ENCODE results near the gene AASS. TPM values are rescaled to one million over a fixed set of nuclear protein-coding genes. Genes with fewer than 3 reads are reported as not detected.

Gene AASS
- total RNA-seq, 1 experiment from 2014 or later, result 0.31 TPM

GRCh38 chr7:122145937-122146645 is 2.0 kb upstream of the AASS start:
- Histone ChIP-seq H3K36me3 (ENCODE audit: control insufficient read depth, insufficient read depth, low read length) (no peaks in the 10 kb centered on the region), H3K27me3 (ENCODE audit: control insufficient read depth, insufficient read depth, low read length) (peaks cover 12% of the 10 kb centered on the region), H3K4me1 (ENCODE audit: control insufficient read depth, insufficient read depth, low read length) (peaks cover 8% of the 10 kb centered on the region), H3K9me3 (ENCODE audit: control insufficient read depth, insufficient read depth, low read depth, low read length) (no peaks in the 10 kb centered on the region), H3K27ac (ENCODE audit: low read length) (no peak overlapping the region), H3K4me3 (ENCODE audit: low read depth in 2 of 2, low read length in 2 of 2) (no peak overlapping the region)
- no peak for TF ChIP-seq SIN3A (IDR thresholded peaks at IDR 0.05; ENCODE audit: borderline replicate concordance, insufficient read depth, low read depth, low read length)
- TF ChIP-seq REST (IDR thresholded peaks at IDR 0.05; ENCODE audit: insufficient read depth in 1 of 2, low read depth in 2 of 2, low read length in 1 of 2), result no peak
- TF ChIP-seq POLR2AphosphoS5 (IDR thresholded peaks at IDR 0.05; ENCODE audit: low read depth, low read length), result no peak
- no peak for TF ChIP-seq CTCF (IDR thresholded peaks at IDR 0.05)
- TF ChIP-seq TCF7L2 (IDR thresholded peaks at IDR 0.05; ENCODE audit: low read depth, low read length), result no peak
- intact Hi-C loops (cut with micrococcal nuclease; ENCODE audit: unreplicated experiment), result no loop called here
- ATAC-seq, result no peak
- ChIA-PET POLR2A (no interaction called here), CTCF (no interaction called here)
- no peak for DNase-seq (ENCODE audit: low read depth, low spot score)
- BruUV-seq (replicated peaks), result no TSS peak
- in situ Hi-C loops (cut with HindIII; ENCODE audit: low pct_unique_long_range_greater_than_20kb, low sequenced_read_pairs), result no loop called here

GRCh38 chr7:122143376-122143750 is 686 bp downstream of the AASS start:
- ATAC-seq (peak; percentile 33), DNase-seq (ENCODE audit: low read depth, low spot score) (no peak)
- CTCF ChIA-PET, result no interaction called here
- in situ Hi-C loops (cut with HindIII; ENCODE audit: low pct_unique_long_range_greater_than_20kb, low sequenced_read_pairs), result no loop called here
- Histone ChIP-seq H3K9me3 (ENCODE audit: control insufficient read depth, insufficient read depth, low read depth, low read length) (no peaks in the 10 kb centered on the region), H3K27ac (ENCODE audit: low read length) (no peak overlapping the region), H3K27me3 (ENCODE audit: control insufficient read depth, insufficient read depth, low read length) (peaks cover 14% of the 10 kb centered on the region), H3K4me1 (ENCODE audit: control insufficient read depth, insufficient read depth, low read length) (peaks cover 8% of the 10 kb centered on the region), H3K36me3 (ENCODE audit: control insufficient read depth, insufficient read depth, low read length) (no peaks in the 10 kb centered on the region), H3K4me3 (ENCODE audit: low read depth in 2 of 2, low read length in 2 of 2) (peak overlapping the region; percentile 64 to 70)
- no TSS peak for BruUV-seq (replicated peaks)
- TF ChIP-seq TCF7L2 (IDR thresholded peaks at IDR 0.05; ENCODE audit: low read depth, low read length) (no peak), SIN3A (IDR thresholded peaks at IDR 0.05; ENCODE audit: borderline replicate concordance, insufficient read depth, low read depth, low read length) (no peak), CTCF (IDR thresholded peaks at IDR 0.05) (no peak), POLR2AphosphoS5 (IDR thresholded peaks at IDR 0.05; ENCODE audit: low read depth, low read length) (no peak), REST (IDR thresholded peaks at IDR 0.05; ENCODE audit: insufficient read depth in 1 of 2, low read depth in 2 of 2, low read length in 1 of 2) (no peak)
- POLR2A ChIA-PET, result no interaction called here
- intact Hi-C loops (cut with micrococcal nuclease; ENCODE audit: unreplicated experiment), result no loop called here
